GM18909 (cell line): ENCODE data around the gene THAP4.

ENCODE experiments used
- ATAC-seq: cut with Tn5 transposase; IDR thresholded peaks from one replicate; pipeline ENCODE4 v1.9.1; 2021; ENCODE audit warnings: mild to moderate bottlenecking; ENCODE audit not compliant: unreplicated experiment, poor library complexity

The THAP4 gene

DNA sequence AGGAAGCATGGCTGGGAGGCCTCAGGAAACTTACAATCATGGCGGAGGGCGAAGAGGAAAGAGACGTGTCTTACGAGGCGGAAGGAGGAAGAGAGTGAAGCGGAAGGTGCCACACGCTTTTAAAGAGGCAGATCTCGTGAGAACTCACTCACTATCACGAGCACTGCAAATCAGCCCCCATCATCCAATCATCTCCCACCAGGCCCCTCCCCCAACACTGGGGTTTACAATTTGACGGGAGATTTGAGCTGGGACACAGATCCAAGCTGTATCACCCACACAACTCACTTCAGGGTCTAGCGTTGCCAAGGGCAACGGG is 83.5 kb downstream of the THAP4 start:
- ATAC-seq = no peak

DNA sequence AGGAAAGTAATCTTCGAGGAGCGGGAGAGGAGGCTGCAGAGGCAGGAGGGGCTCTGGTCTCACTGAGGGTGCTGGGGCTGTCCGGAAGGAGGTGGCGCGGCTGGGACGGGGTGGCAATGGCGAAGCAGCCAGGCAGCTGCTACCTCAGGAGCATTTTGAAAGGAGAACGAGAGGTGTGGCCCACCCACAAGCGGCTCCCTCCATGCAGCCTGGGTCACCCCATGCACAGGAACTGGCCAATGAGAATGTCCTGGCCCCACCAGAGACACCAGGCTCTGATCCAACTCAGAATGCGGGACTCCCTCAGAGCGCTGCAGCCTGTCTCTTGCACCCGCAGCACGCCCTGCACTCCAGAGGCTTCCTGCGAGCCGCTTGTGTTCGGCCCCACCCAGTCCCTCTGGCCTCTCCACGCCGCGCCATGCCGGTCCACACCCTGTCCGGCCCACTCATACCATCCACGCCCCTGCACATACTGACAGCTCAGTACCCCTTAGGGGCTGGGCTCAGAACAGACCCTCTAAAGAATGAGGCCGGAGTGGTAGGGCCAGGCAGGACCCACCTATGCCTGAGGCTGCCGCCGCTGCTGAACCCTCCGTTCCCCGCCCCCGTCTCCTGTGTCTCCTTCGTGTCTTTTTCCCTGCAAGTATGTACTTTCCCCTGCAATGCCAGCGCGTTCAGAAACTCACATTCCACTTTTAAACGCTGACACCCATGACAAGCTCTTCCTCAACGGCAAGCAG is 84.8 kb downstream of the THAP4 start:
- no peak for ATAC-seq

DNA sequence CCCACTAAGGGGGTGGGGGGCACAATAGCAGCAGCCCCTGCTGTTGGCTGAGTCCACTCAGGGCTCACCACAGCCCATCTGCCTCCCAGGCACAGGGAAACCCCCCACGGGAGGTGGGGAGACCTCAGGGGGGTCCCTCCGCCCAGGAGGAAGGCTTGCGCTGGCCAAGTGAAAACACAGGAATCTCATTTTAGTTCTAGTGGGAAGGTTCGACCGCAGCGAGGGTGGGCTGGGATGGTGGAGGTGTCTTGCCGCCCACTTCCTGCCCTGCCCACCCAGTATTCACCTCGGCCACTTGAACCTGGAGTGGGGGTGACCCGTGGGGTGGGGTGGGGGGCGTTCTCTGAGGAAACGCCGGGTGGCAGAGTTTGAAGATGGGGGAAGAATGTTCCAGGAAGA is 85.4 kb downstream of the THAP4 start:
- no peak for ATAC-seq

DNA sequence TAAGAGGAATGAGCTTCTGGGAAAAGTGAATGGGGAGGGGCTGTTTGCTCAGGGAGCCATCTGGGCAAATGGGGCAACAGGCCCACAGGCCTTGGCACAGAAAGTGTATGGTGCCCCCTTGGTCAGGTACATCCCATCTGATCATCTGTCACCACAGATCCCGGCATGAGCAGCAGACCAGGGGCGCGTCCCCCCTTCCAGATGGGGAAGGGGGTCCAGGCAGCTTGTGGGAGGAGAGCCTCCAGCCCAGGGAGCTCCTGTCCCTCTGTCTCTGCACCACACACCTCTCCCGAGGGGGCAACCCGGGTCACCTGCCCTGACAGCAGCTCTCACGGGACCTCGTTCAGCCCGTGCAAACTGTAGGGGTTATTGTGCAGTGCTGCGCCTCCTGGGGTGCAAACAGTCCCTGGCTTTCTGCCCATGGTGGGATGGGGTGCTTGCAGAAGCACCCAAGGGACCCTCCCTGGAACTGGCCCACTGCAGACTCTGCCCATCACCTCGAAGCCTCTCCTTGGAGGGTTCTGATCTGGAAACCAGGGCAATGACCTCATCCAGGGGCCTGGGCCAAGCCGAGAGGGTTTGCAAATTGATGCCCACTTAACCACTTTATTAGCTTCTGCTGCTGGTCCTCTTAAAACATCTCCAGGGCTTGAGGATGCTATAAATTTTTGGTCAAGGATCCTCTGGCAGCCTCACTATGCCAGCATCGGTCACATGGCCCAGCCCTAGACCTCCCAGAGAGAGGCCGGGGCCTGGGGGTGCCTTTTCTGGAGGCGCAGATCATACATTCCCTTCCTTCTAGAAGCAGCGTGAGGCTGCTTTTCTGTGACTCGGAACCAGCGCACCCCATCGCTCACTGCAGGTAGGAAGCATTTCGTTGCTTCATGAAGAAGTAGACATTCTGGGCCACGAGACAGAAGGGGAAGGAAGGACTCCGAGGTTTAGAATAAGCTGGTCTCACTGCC is 86.1 kb downstream of the THAP4 start:
- no peak for ATAC-seq

DNA sequence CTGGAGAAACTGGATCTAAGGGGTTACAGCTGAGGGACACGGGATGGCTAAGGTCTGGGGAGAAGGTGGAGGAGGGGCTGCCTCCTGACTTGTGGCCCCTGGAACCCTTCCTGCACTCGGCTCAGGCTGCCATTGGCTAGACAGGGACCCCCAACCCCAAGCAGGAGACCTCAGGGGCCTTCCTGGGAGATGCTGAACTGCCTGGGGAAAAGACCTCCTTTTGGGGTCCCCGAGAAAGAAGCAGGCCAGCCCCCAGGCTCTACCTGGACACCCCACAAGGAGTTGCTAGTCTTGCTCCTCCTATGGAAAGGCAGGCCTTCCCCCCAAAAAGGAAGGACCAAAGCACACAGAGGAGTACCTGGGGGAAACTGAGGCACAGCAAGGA is 88.5 kb downstream of the THAP4 start:
- no peak for ATAC-seq

DNA sequence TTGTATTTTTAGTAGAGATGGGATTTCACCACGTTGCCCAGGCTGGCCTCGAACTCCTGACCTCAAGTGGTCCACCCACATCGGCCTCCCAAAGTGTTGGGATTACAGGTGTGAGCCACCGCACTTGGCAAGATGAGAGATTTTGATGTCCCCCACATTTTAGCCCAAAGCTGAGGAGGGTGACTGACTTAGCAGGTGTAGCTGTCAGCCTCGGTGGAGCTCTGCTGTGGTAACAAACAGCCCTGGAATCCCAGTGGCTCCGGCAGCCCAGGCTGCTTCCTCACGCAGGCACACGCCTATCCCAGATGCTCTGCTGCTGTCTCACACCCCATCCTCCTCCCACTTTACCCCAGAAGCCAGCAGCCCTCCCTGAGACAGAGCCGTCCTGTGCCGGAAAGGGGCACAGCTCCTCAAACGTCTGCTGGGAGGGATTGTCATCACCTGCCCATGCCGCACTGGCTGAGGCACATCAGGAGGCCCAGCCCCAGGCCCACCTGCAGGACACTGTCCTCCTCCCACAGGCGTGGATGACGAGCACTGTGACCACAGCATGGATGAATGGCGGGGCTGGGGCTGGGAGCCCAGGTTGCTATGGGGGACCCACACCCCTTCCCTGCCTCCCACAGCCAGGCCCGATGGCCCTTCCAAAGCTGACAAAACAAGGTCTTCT is 89.0 kb downstream of the THAP4 start:
- ATAC-seq = no peak

DNA sequence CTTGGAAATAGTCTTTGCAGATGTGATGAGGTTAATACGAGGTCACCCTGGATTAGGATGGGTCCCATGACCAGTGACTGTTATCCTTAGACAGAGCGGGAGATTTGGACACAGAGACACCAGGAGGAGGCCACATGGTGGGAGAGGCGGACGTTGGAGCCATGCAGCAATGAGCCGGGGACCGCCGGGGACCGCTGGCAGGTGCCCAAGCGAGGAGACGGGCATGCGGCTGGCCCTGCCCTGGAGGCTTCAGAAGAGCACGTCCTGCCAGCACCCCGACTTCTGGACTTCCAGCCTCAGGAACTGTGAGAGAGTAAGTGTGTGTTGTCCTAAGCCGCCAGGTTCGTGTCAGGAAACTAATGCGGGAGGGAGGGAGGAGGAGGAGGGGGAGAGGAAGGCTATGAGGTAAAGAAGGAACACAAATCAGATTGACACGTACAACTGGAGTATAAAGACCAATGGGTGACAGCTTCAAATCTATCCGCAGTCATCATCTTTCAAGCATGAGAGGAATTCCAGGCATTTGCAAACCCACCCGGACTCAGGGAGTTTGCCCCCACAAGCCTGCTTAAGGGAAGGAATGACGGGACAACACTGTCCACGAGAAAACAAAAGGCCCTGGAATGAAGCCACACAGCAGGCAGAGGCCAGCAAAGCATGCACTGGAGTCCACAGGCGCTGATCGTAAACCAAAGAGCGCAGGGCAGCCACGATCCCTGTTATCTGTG is 90.0 kb downstream of the THAP4 start:
- ATAC-seq = no peak

DNA sequence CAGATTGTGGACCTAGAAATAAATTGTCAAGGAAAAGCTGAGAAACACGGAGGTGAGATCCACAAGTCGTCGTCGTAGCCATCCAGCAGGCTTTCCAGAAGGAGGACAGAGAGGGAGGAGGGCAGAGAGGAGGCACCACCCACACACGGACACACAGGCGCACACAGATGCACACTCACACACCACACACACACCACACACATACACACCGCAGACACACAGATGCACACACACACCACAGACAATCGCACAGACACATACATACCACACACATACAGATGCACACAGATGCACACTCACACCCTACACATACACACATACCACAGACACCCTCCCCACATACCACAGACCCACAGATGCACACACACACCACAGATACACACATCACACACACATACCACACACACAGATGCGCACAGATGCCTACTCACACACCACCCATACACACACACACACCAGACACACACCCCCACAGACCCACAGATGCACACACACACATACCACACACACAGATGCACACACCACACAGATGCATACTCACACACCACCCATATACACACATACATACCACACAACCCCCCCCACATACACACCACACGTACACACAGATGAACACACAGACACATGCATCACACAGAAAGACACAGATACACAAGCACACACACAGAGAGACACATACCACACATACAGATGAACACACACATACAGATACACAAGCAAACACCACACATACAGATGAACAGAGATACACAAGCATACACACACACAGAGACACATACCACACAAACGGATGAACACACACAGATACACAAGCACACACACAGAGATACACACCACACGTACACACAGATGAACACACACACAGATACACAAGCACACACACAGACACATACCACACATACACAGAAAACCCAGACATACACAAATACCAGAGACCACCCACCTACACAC is 91.2 kb downstream of the THAP4 start:
- ATAC-seq = no peak

DNA sequence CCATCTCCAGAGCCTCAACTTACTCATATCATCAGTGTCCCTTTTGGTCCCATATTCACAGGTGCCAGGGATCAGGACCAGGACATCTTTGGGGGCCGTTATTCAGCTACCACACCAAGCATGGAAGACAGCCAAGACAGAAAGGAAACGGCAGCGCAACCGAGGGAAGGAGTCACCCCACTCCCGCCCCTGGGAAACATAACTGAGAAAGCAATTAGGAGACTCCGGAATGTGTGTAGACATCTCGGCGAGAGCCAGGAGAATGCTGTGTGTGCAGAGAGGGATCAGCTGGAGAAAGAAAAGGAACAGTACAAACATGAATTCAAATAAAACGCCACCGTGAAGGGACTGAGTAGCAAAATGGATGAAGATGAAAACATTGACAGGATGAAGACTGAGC is 91.9 kb downstream of the THAP4 start:
- no peak for ATAC-seq

DNA sequence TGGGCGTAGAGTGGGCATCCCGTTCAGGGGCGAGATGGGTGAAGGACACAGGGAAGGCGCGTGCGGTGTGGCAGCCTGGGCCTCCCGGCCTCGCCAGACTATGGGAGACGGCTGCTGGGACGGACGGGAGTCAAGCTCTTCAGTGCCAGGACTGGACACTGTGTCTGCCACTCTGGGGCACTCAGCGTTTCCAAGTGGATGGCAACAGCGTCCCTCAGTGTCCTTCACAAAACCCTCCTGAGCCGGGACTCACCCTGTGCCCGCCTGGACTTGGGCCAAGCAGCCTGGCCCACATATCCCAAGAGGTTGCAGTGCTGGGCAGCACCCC is 94.7 kb downstream of the THAP4 start:
- ATAC-seq = no peak

DNA sequence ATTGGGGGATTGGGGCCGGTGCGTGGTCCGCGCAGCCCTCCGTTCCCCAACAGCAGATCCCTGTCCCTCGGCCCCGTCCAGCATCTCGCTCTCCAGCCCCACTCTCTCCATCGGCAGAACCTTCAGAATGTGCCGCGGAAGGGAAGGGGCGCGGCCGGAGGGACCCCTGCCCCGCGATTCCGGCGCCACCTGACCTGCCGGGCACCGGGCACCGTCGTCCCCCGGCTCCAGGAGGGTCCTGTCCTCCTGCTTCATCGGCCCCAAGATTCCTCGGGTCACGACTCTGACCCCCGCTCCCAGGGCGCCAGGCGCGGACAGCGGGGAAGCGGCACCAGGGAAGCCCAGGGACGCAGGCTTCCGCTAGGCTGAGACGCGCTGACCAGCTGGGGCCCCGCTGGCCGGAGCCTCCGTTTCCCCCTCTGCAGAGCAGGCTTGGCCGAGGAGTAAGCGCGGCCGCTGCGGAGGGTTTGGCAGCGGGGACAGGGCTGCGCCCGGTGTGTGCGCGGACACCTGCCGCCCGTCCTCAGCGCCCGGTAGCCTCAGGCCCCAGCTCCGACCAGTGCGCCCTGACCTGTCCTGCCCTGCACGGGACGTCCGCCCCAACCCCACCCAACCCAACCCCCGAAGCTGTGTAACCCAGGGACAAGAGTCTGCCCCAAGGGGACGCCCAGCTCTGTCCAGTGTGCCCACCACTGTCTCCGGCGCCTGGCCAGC is 95.2 kb downstream of the THAP4 start:
- ATAC-seq = no peak

DNA sequence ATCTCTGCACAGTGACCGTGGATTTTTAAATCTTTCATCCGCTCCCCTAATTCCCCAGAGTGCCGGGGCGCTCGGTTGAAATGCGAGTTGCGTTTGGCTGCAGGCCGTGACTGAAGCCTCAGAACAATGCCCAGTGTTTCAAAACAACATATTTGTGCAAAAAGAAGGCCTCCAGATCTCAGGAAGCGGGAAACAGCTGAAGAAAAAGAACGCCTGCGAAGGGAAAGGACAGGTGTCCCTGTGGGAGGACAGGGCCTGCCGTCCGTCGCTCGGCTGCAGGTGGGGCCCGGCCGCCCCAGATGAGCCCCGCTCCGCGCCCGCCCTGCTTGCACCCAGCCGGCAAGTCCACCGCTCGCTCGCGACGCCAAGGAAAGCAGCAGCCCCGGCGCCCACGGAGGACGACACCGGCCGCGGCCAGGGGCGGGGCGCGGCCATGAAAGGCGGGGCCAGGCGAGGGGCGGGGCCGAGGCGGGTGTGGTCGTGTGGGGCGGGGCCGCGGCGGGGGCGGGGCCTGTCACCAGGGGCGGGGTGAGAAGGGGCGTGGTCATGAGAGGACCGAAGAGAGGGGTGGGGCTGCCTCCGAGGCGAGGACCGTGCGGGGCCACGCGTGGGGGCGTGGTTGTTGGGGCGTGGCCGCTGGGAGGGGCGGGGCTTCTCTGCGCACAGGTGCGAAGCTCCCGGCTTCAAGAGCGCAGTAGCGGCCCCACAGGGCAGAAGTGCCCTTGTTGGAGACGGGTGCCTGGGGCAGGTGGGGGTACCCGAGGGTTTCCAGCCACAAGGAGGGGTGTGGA is 96.0 kb downstream of the THAP4 start:
- no peak for ATAC-seq

DNA sequence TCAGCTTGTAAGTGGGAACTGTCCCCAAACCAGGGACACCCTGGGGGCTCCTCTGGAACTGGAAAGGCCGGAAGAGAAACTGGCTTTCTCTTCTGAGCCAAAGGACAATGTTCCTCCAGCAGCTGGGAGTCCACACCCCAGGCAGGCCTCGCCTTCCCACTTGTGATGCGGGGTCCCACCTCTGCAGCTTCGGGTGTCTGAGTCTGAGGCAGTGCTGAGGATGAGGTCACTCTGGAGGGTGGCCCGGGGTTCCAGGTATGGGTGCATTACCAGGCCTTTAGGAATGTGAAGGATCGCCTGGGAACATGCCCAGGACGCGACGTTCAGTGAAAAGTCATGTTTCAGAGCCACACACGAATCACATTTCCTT is 96.6 kb downstream of the THAP4 start:
- no peak for ATAC-seq

DNA sequence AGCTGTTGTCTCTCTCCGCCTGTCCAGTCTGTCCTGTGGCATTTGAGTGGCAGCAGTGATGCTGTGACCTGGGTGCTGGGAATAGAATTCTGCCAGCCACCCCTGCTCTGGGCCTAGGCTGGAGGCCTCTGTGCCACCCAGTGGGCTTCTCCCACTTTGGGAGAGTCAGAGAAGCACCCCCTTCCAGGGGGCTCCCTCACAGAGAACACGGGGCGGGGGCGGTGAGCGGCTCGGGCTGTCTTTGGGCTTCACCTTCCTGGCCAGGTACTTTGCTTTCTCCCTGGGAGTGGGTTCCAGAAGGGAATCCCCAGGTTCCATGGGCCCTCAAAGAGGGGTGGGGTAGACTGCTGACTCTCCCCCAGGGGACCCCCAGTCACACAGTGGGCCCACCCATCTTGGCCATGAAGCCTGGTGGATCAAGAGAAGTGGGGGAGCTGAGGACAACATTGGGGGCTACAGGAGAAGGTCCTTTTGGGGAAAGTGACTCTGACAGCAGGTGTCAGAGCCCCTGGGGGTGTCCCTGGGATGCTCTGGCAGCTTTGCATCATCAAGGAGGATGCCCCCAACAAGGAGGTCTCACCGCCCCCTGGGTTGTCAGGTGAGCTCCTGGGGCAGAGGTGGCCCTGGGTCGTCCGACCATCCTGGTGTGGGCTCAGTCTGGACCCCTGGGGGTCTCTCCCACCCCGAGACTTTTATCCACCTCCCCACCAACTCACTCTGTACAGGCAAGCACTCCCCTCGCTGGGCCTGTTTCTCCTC is 97.2 kb downstream of the THAP4 start:
- ATAC-seq = no peak

DNA sequence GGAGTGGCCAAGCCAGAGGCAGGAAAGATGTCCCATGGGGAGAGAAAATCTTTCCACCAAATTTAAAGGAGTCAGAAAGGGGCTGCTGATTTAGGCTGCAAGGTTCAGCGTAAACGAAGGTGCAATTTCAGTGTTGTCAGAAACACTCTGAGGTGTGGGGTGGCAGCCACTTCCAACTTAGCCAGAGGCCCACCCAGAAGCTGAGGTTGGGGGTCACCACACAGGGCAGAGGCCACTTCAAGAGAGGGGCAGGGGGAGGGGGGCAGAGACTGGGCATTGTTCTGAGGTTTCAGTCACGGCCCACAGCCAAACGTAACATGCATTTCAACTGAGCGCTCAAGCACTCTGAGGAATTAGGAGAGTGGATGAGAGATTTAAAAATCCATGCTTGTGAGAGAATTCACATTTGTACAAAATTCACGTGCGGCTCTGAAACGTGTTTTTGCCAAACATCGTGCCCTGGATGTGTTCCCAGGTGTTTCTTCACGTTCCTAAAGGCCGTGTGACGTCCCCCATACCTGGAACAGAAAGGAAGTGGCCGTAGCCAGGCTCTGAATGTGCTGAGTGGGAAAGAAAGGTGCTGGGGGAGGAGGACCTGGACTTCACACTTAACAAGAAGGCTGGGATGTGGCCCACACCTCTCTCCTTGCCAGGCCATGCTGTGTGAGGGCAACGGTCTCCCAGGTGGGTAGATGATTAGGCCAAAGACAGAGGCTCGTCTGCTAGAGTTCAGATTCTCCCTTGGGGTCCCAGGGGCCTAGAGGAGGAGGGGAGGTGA is 97.9 kb downstream of the THAP4 start:
- ATAC-seq = no peak

DNA sequence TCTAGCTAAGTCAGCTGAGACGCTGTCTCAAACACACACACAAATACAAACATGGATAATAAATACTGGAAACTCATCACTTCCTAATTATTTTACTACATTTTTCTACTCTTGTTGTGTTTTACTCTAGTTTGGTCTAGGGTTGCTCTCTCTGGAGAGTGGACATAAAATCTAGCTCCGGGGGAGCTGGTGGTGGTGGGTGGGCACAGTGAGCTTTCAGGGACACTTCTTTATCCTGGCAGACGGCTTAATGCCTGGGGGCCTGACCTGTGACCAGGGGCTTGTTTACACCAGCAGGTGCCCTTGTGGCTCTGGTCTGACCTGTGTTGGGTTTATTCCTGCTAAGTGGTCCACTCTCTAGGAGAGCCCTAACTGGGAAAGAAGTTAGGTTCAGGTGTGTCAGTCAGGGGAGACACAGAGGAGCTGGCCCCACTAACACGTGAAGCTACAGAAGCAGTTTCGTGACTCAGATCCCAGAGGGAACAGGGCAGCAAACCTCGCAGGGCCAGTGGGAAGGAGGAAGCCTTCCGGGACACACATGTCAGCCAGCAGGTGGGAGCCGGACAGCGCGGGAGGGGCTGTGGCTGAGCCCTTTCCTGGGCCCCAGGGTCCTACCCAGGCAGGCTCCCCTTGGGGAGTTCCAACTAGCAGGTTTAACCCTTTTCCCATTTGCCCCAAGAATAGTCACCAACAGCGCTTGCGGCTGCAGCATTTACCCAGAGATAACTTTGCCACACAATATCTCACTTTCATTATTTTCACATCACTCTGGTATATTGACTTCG is 100.9 kb downstream of the THAP4 start:
- no peak for ATAC-seq
